ENCODE results near the gene SAMMSON.

The SAMMSON gene

GRCh38 chr3:69999140-70000027, at the start of gene SAMMSON:
Gene SAMMSON (plus strand): TSS chr3:69999733.
- DNase-seq = peak in 20 of 51 donors; percentile 3 to 60 (median 18)

- no peak for DNase-seq
Measured at GRCh38 chr3:69951616-69952015, 47.9 kb upstream of the SAMMSON start.

DNA sequence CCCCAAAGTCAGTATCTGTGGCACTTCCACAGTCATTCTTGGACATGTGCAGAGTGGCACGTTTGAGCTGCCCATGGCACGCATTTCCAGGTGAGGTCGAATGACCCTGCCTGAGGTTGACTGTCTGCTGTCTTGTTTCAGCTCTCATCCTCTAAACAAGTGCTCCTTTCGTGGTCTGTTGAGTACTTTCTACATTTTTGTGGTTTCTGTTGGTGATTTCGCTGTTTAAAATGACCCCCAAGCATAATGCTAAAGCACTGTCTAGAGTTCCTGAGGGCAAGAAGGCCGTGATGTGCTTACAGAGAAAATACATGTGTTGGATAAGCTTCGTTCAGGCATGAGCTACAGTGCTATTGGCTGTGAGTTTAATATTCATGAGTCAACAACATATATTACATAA, 40.0 kb upstream of the SAMMSON start:
- DNase-seq = no peak

DNA sequence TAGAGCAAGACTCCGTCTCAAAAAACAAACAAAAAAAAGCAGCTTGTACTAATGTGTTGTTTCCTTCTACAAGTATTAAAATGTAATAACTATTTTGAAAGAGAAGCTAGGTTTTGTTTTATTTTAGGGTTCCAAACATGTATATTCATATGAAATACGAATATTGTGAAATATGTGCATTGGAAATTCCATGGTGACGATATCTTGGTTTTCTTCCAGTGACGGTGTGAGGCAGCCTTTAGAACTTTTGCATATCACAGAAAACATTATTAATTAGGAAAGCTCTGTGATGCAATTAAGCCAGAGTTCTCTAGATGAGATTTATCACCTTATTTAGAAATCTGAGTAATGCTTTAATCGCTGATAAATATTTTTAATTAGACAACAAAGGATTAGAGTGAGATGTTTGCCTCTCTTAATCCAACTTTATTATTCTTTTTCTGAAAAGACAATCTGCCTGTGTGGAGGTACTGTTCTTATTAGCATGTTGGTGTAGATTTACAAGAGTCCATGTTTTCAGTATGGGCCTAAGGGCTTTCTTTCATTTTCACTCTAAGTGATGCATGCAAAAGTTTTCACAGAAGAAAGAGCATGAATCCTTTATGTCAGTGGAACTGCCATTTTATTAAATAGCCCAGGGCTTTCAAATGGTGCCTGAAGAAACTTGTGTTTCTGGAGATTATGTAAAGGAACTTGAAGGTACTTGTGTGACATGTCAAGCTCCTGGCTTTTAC, 37.7 kb upstream of the SAMMSON start:
- no peak for DNase-seq

DNA sequence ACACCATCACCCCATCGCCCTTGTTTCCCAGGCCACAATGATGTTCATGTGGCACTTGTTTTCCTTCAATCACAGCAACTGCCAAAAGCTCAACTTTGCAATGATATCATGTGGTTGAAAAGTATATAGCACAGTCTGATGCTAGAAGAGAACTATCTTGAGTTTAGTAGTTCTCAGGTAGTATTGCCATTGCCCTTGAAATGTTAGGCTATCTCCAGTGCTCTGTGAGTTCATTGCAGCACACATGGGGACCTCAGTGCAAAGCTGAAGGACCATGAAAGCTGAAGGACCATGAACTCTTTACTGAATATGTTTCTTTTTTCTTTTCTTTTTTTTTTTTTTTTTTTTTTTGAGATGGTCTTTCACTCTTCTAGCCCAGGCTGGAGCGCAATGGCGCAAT, 35.9 kb upstream of the SAMMSON start:
- DNase-seq = no peak

GRCh38 chr3:69967156-69967555, 32.4 kb upstream of the SAMMSON start:
- DNase-seq = peak in 2 of 51 donors; percentile 15 to 55

GRCh38 chr3:69970827-69971226, 28.7 kb upstream of the SAMMSON start:
- DNase-seq = no peak

- DNase-seq = no peak
Measured at GRCh38 chr3:69972672-69973071, 26.9 kb upstream of the SAMMSON start.

DNA sequence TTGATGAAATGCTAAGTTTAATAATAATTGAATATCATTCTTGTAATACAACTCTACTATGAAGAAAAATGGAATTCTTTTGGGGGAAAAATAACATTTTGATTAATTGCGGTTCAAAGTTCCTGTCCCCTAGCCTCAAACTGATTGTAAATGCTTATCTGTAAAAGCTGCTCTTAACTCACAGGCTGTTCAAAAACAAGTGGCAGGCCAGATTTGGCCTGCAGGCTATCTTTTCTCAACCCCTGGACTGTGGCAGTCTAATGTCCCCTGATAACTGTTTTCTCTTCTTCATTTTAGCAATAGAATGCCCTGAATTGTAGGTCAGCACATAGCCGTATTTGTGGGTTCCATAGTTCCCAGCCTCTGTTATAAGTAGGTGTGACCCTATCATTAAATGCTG, 23.5 kb upstream of the SAMMSON start:
- DNase-seq = no peak

DNA sequence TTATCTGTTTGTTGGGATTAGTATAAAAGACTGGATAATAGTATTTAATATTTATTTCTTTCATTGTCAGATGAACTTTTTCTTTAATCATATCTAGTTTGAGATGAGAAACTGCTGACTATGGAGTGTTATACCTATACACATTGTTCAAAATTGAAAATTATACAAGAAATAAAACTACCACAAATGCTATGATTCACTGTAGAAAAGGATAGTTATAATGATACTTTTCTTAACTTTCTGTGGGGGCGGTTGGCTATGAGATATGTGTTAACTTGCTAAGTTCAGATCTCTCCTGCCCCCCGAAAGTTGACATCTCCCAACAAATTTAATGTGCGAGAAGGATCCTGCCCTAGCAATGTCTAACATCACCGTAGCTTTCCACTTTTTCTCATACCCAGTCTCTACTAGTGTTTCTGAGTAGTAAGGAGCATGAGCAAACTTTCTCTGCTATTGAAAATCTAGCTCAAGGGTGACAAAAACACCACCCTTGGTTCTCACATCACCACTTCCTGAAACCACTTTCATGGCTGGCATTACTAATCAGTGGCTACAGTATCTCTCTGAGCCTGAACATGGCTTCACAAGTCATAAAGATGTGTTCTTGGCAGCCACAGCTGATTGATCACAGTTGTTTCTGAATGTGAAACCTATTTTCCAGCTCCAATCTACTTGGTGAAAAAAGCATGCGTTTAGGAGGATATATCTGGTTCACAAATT, 15.8 kb upstream of the SAMMSON start:
- DNase-seq = no peak

- DNase-seq = no peak
Measured at GRCh38 chr3:69985266-69985665, 14.3 kb upstream of the SAMMSON start.

DNA sequence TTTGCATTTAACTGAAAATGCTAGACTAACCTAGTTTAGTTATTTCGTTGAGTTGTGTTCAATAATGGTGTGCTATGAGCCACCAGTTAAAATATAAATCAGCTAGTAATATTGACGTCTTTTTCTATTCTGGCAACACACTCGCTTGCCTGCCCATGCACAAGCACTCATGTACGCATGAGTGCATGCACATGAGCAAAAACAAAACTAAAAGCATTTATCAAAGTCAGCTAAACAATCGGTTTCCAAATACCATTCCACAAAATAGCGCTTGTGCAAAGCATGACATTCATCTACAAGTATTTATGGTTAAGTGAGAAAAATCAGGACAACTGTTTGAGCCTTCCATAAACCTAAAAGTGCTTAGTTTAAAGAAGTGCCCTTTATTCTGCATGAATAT, 13.1 kb upstream of the SAMMSON start:
- no peak for DNase-seq

DNA sequence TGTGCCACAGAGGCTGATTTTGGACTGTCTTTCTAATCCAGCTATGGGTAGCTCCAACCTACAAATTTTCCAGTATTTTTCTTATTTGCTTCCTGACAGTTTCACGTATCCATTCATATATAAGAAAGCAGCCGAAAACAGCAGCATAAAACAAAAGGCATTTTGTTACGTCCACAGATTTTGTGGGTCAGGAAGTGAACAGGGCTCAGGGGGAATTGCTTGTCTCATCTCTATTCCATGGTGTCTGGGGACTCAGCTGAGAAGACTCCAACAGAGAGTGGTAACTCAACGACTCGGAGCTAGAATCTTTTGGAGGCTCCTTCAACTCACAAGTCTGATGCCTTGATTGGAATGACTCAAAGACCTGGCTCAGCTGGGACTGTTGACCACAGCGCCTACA, 11.7 kb upstream of the SAMMSON start:
- DNase-seq = no peak

GRCh38 chr3:69993757-69994156, 5.8 kb upstream of the SAMMSON start:
- DNase-seq = no peak

DNA sequence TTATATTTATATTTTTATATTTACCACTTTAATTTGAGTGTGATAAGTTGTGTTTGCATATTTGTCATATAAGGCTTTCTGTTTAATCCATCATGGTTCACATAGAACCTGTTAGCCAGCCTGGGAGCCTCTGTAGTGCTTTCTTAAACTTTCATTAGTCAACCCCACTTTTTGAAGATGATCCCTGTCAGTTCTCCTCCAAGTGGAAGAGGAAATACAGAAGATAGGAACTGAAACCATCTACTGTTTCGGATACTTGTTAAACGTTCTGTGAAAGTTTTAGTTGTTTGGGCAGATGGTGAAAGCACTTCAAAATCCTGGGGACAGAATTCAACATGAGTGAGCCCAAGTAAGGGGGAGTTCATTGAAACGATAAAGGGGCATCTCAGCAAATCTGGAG, 4.6 kb upstream of the SAMMSON start:
- no peak for DNase-seq

DNA sequence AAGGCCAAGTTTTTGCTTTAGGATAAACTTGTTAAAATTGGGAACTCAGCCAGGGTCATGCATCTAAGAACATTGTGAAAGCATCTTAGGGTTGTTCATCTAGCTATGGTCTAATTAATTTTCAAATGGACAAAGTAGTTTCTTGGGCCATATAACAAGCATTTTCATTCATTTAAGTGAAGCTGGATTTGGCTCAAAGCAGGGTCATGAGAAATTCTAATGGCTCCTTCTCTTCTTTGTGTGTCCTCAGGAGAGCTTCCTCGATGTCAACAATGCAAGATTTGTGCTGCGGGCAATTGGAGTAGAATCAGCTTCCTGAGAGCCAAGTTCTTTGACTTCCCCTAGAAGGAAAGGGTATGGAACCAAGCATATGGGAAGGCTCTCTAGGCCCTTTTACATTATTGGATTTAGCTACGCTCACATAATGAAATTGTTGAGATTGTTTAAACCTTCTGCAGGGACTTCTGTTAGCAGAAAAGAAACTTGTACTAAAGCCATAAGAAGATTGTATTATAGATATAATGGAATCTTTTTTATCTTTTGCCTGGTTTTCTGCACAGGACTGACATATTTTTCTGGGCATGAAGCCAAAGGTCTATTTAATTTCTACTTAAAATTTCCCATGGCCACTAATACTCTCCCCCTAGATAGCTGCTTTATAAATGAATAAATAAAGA, 1.8 kb upstream of the SAMMSON start:
- peak in 8 of 51 donors; percentile 3 to 26 (median 6) for DNase-seq

- peak in 15 of 51 donors; percentile 1 to 78 (median 7) for DNase-seq
Measured at GRCh38 chr3:69998759-69999139, 784 bp upstream of the SAMMSON start.

DNA sequence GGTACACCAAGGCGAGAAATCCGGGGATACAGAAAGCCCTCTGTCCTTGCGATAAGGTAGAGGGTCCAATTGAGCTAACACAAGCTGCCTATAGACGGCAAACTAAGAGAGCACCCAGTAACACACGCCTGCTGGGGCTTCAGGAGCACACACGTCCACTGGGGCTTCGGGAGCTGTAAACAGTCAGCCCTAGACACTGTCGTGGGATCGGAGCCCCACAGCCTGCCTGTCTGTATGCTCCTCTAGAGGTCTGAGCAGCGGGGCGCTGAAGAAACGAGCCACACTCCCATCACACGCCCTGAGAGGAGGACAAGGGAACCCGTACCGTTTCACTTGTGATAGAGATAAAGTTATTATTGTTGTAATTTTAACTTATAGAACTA, 486 bp downstream of the SAMMSON start:
- DNase-seq = peak in 25 of 51 donors; percentile 3 to 57 (median 18)

DNA sequence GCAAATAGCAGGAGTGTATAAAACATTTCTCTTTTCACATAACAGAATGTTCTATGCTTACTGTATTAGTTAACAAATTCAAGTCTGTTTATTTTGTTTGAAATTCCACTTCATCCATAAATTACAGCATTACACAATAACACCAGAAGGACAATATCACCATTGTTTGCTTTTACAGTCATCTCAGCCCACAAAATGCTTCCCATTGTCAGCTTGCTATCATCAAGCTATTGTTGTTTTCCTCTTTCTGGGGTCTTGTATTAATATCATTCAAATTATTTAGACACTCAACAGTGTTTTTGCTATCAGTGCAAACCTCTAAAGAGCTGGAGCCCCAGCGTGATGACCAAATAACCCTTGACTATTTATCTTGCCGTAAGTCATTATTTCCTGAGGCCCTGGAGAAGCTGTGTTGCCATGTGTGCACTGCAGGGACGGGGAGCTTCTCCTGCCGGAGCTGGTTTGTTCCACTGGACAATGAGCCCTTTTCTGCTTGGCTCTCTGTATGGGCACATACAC, 1.1 kb downstream of the SAMMSON start:
- peak in 40 of 51 donors; percentile 9 to 92 (median 50) for DNase-seq

- no peak for DNase-seq
Measured at GRCh38 chr3:70003119-70003518, 3.6 kb downstream of the SAMMSON start.

- no peak for DNase-seq
Measured at GRCh38 chr3:70006089-70006488, 6.6 kb downstream of the SAMMSON start.

Measured in hypothalamus (tissue), 51 donors.